ENCODE measurements around the gene YLPM1.
A peak's percentile ranks its signal among the peaks of the same experiment; 100 is the strongest.

The YLPM1 gene

DNA sequence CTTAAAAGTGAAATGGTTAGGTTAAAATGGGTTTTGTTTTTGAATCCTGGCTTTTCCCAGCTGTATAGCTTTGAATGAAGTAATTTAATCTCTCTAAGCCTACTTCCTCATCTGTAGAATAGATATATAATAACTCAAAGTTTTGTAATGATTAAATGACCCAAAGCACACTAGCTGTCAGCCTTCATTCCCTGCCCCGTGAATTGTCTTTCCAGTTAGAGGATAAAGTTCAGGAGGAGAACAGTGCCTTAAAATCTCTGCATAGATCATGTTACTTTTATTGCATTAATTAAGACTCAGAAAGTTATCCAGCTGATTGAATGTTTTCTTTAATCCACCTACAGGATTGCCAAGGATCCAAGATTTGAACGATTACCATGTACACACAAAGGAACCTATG lies 30.7 kb upstream of the YLPM1 start:
- no peak overlapping the region for H2BK120ac ChIP-seq (ENCODE audit: low read depth, low read length)
- H2AK5ac ChIP-seq (ENCODE audit: low read length, severe bottlenecking) = no peak overlapping the region
- WGBS = 100% methylated on average over 1 of the region's 2 CpGs
- no peaks in the 10 kb centered on the region for H3K27me3 ChIP-seq (ENCODE audit: control insufficient read depth in 1 of 2, insufficient read depth in 1 of 2, low read length in 2 of 2)
- no peak for DNase-seq
- H3K14ac ChIP-seq (ENCODE audit: low read length in 2 of 2) = no peak overlapping the region
- H3K4ac ChIP-seq (ENCODE audit: low read depth in 1 of 2, low read length in 2 of 2) = no peak overlapping the region
- H3K9me3 ChIP-seq (ENCODE audit: control insufficient read depth, low read length) = no peaks in the 10 kb centered on the region
- peaks cover 8% of the 10 kb centered on the region for H3K79me1 ChIP-seq (replicated peaks; ENCODE audit: low read length, poor library complexity, severe bottlenecking)
- H2BK5ac ChIP-seq (ENCODE audit: low read depth, low read length, poor library complexity, severe bottlenecking) = no peak overlapping the region
- no peak overlapping the region for H3K27ac ChIP-seq (ENCODE audit: low read length, poor library complexity, severe bottlenecking)
- no peak overlapping the region for H2BK15ac ChIP-seq (ENCODE audit: low read depth, poor library complexity, severe bottlenecking)
- no peak overlapping the region for H3K4me2 ChIP-seq (ENCODE audit: low read length, poor library complexity, severe bottlenecking)
- H3K23ac ChIP-seq (ENCODE audit: low read length in 2 of 2) = no peak overlapping the region
- H3K4me3 ChIP-seq (ENCODE audit: insufficient read depth in 1 of 2, low read depth in 1 of 2, low read length in 2 of 2) = no peak overlapping the region
- H4K8ac ChIP-seq (ENCODE audit: low read length) = no peak overlapping the region
- H2BK12ac ChIP-seq (ENCODE audit: low read length in 2 of 2) = no peak overlapping the region
- H3K36me3 ChIP-seq (ENCODE audit: control insufficient read depth in 1 of 2, insufficient read depth in 2 of 2, low read depth in 1 of 2, low read length in 2 of 2) = peaks cover 11 to 51% of the 10 kb centered on the region in 2 experiments
- no peak overlapping the region for H3K18ac ChIP-seq (ENCODE audit: low read depth in 1 of 2, low read length in 2 of 2)
- H4K91ac ChIP-seq (ENCODE audit: low read length) = no peak overlapping the region
- no peak overlapping the region for H3K9ac ChIP-seq (ENCODE audit: low read length)
- no peak overlapping the region for H2AFZ ChIP-seq (ENCODE audit: low read depth, low read length)
- H3K4me1 ChIP-seq (ENCODE audit: control insufficient read depth, insufficient read depth, low read depth, low read length) = peaks cover 4% of the 10 kb centered on the region

- H2AK5ac ChIP-seq (ENCODE audit: low read length, severe bottlenecking) = no peak overlapping the region
- no peak overlapping the region for H3K23ac ChIP-seq (ENCODE audit: low read length in 2 of 2)
- H2BK5ac ChIP-seq (ENCODE audit: low read depth, low read length, poor library complexity, severe bottlenecking) = no peak overlapping the region
- peaks cover 11 to 51% of the 10 kb centered on the region in 2 experiments for H3K36me3 ChIP-seq (ENCODE audit: control insufficient read depth in 1 of 2, insufficient read depth in 2 of 2, low read depth in 1 of 2, low read length in 2 of 2)
- no peak overlapping the region for H3K14ac ChIP-seq (ENCODE audit: low read length in 2 of 2)
- no peak overlapping the region for H3K18ac ChIP-seq (ENCODE audit: low read depth in 1 of 2, low read length in 2 of 2)
- no peak overlapping the region for H3K4me2 ChIP-seq (ENCODE audit: low read length, poor library complexity, severe bottlenecking)
- H3K27me3 ChIP-seq (ENCODE audit: control insufficient read depth in 1 of 2, insufficient read depth in 1 of 2, low read length in 2 of 2) = no peaks in the 10 kb centered on the region
- peaks cover 8% of the 10 kb centered on the region for H3K79me1 ChIP-seq (replicated peaks; ENCODE audit: low read length, poor library complexity, severe bottlenecking)
- no peak overlapping the region for H2BK15ac ChIP-seq (ENCODE audit: low read depth, poor library complexity, severe bottlenecking)
- no peak overlapping the region for H3K27ac ChIP-seq (ENCODE audit: low read length, poor library complexity, severe bottlenecking)
- H3K4ac ChIP-seq (ENCODE audit: low read depth in 1 of 2, low read length in 2 of 2) = no peak overlapping the region
- 99% methylated on average over 3 of the region's 3 CpGs for WGBS
- no peak overlapping the region for H4K8ac ChIP-seq (ENCODE audit: low read length)
- H3K9me3 ChIP-seq (ENCODE audit: control insufficient read depth, low read length) = no peaks in the 10 kb centered on the region
- no peak overlapping the region for H2AFZ ChIP-seq (ENCODE audit: low read depth, low read length)
- H3K4me3 ChIP-seq (ENCODE audit: insufficient read depth in 1 of 2, low read depth in 1 of 2, low read length in 2 of 2) = no peak overlapping the region
- no peak overlapping the region for H3K9ac ChIP-seq (ENCODE audit: low read length)
- DNase-seq = no peak
- no peak overlapping the region for H2BK120ac ChIP-seq (ENCODE audit: low read depth, low read length)
- H4K91ac ChIP-seq (ENCODE audit: low read length) = no peak overlapping the region
- no peak overlapping the region for H2BK12ac ChIP-seq (ENCODE audit: low read length in 2 of 2)
- peaks cover 4% of the 10 kb centered on the region for H3K4me1 ChIP-seq (ENCODE audit: control insufficient read depth, insufficient read depth, low read depth, low read length)
Measured at GRCh38 chr14:74733221-74733620, 29.9 kb upstream of the YLPM1 start.

DNA sequence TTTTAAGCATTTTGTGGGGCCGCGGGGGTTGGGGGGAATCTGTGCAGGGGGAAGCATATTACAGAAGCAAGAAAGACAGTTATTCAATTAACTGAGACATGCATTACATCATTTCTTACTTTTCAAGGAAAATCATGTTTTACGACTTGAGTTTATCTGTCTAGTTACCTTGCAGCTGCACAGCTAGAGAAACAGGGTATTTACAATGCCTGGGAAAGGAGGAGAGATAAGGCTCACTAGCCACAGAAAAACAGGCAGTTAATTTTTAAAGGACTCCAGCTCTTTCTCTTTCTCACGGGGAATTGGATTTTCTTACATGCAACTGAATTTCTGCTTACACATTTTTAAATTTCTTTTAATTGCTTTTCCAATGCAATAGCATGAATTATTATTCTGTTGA lies 28.0 kb upstream of the YLPM1 start:
- H3K9me3 ChIP-seq (ENCODE audit: control insufficient read depth, low read length) = peaks cover 6% of the 10 kb centered on the region
- no peak overlapping the region for H2BK5ac ChIP-seq (ENCODE audit: low read depth, low read length, poor library complexity, severe bottlenecking)
- H3K36me3 ChIP-seq (ENCODE audit: control insufficient read depth in 1 of 2, insufficient read depth in 2 of 2, low read depth in 1 of 2, low read length in 2 of 2) = peaks cover 14 to 64% of the 10 kb centered on the region in 2 experiments
- H3K4me1 ChIP-seq (ENCODE audit: control insufficient read depth, insufficient read depth, low read depth, low read length) = peaks cover 4% of the 10 kb centered on the region
- no peak overlapping the region for H2BK12ac ChIP-seq (ENCODE audit: low read length in 2 of 2)
- no peak overlapping the region for H3K9ac ChIP-seq (ENCODE audit: low read length)
- no peak overlapping the region for H2BK15ac ChIP-seq (ENCODE audit: low read depth, poor library complexity, severe bottlenecking)
- H2AK5ac ChIP-seq (ENCODE audit: low read length, severe bottlenecking) = no peak overlapping the region
- H3K4ac ChIP-seq (ENCODE audit: low read depth in 1 of 2, low read length in 2 of 2) = no peak overlapping the region
- WGBS = 100% methylated on average over 1 of the region's 4 CpGs
- peak overlapping the region; percentile 54 for H3K27ac ChIP-seq (ENCODE audit: low read length, poor library complexity, severe bottlenecking)
- no peak overlapping the region for H3K18ac ChIP-seq (ENCODE audit: low read depth in 1 of 2, low read length in 2 of 2)
- H4K8ac ChIP-seq (ENCODE audit: low read length) = no peak overlapping the region
- no peak overlapping the region for H2AFZ ChIP-seq (ENCODE audit: low read depth, low read length)
- no peak overlapping the region for H3K14ac ChIP-seq (ENCODE audit: low read length in 2 of 2)
- H3K4me2 ChIP-seq (ENCODE audit: low read length, poor library complexity, severe bottlenecking) = no peak overlapping the region
- H3K4me3 ChIP-seq (ENCODE audit: insufficient read depth in 1 of 2, low read depth in 1 of 2, low read length in 2 of 2) = no peak overlapping the region
- no peaks in the 10 kb centered on the region for H3K27me3 ChIP-seq (ENCODE audit: control insufficient read depth in 1 of 2, insufficient read depth in 1 of 2, low read length in 2 of 2)
- H2BK120ac ChIP-seq (ENCODE audit: low read depth, low read length) = no peak overlapping the region
- no peak overlapping the region for H4K91ac ChIP-seq (ENCODE audit: low read length)
- DNase-seq = no peak
- peaks cover 7% of the 10 kb centered on the region for H3K79me1 ChIP-seq (replicated peaks; ENCODE audit: low read length, poor library complexity, severe bottlenecking)
- H3K23ac ChIP-seq (ENCODE audit: low read length in 2 of 2) = no peak overlapping the region

DNA sequence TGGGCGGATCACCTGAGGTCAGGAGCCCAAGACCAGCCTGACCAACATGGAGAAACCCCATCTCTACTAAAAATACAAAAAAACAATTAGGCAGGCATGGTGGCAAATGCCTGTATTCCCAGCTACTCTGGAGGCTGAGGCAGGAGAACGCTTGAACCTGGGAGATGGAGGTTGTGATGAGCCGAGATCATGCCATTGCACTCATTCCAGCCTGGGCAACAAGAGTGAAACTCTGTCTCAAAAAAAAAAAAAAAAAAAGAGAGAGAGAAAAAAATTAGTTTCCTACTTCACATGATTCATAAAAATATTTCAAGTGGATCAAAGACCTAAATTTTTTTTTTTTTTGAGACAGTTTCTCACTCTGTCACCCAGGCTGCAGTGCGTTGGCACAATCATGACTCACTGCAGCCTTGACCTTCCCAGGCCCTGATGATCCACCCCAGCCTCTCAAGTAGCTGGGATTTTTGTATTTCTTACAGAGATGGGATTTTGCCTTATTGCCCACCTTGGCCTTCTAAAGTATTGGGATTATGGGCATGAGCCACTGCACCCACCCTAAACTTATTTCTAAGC lies 25.3 kb upstream of the YLPM1 start:
- Histone ChIP-seq H3K27me3 (ENCODE audit: control insufficient read depth in 1 of 2, insufficient read depth in 1 of 2, low read length in 2 of 2) (no peaks in the 10 kb centered on the region), H3K9me3 (ENCODE audit: control insufficient read depth, low read length) (peaks cover 6% of the 10 kb centered on the region), H2BK15ac (ENCODE audit: low read depth, poor library complexity, severe bottlenecking) (no peak overlapping the region), H4K8ac (ENCODE audit: low read length) (no peak overlapping the region), H2BK12ac (ENCODE audit: low read length in 2 of 2) (no peak overlapping the region), H3K14ac (ENCODE audit: low read length in 2 of 2) (no peak overlapping the region), H2BK120ac (ENCODE audit: low read depth, low read length) (no peak overlapping the region), H3K79me1 (replicated peaks; ENCODE audit: low read length, poor library complexity, severe bottlenecking) (no peaks in the 10 kb centered on the region), H3K4me3 (ENCODE audit: insufficient read depth in 1 of 2, low read depth in 1 of 2, low read length in 2 of 2) (no peak overlapping the region), H3K27ac (ENCODE audit: low read length, poor library complexity, severe bottlenecking) (no peak overlapping the region), H3K4me1 (ENCODE audit: control insufficient read depth, insufficient read depth, low read depth, low read length) (peaks cover 4% of the 10 kb centered on the region), H2AK5ac (ENCODE audit: low read length, severe bottlenecking) (no peak overlapping the region), H3K23ac (ENCODE audit: low read length in 2 of 2) (no peak overlapping the region), H4K91ac (ENCODE audit: low read length) (no peak overlapping the region), H3K18ac (ENCODE audit: low read depth in 1 of 2, low read length in 2 of 2) (no peak overlapping the region), H3K9ac (ENCODE audit: low read length) (no peak overlapping the region), H3K4ac (ENCODE audit: low read depth in 1 of 2, low read length in 2 of 2) (no peak overlapping the region), H2AFZ (ENCODE audit: low read depth, low read length) (no peak overlapping the region), H2BK5ac (ENCODE audit: low read depth, low read length, poor library complexity, severe bottlenecking) (no peak overlapping the region), H3K36me3 (ENCODE audit: control insufficient read depth in 1 of 2, insufficient read depth in 2 of 2, low read depth in 1 of 2, low read length in 2 of 2) (peaks cover 14 to 51% of the 10 kb centered on the region in 2 experiments), H3K4me2 (ENCODE audit: low read length, poor library complexity, severe bottlenecking) (no peak overlapping the region)
- peak; percentile 20 for DNase-seq
- 100% methylated on average over 1 of the region's 4 CpGs for WGBS

Data from mesenchymal stem cell (in vitro differentiated cells and primary cell).